Measurements from ENCODE around the gene CENPB.

- TF ChIP-seq CTCF (IDR thresholded peaks at IDR 0.05) (no peak), POLR2A (IDR thresholded peaks at IDR 0.05) (no peak), POLR2AphosphoS5 (IDR thresholded peaks at IDR 0.05) (no peak), EP300 (IDR thresholded peaks at IDR 0.05) (no peak)
Measured at GRCh38 chr20:3800878-3801260, 14.3 kb upstream of the CENPB start.
